Fibroblast of peridontal ligament (primary cell): ENCODE data around the gene PROM1.

ENCODE experiments used
- DNase-seq: peaks from one replicate; pipeline ENCODE4 v3.0.0-alpha.2; 2010; ENCODE audit errors: extremely low read depth

PROM1 gene

GRCh38 chr4:15988222-15988621, 95.6 kb downstream of the PROM1 start:
- DNase-seq: no peak

DNA sequence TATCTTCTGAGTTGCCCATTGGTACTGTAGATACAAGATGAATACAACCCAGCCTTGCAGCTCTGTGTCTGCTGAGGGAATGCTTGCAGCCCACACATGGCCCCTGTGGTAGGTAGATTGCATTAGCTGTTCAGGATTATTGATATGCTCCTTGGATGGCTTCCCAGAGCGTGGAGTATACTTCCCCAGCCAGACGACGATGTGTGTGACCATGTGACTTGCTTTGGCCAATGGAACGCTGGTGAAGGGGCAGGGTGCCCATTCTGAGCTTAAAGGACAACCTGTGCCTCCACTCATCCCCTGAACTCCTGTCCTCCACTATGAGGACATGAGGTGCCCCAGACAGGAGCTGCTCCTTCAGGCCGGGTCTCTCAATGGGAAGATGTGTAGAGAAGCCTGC, 96.9 kb downstream of the PROM1 start:
- DNase-seq: no peak

GRCh38 chr4:15983610-15984009, 100.2 kb downstream of the PROM1 start:
- DNase-seq: no peak

DNA sequence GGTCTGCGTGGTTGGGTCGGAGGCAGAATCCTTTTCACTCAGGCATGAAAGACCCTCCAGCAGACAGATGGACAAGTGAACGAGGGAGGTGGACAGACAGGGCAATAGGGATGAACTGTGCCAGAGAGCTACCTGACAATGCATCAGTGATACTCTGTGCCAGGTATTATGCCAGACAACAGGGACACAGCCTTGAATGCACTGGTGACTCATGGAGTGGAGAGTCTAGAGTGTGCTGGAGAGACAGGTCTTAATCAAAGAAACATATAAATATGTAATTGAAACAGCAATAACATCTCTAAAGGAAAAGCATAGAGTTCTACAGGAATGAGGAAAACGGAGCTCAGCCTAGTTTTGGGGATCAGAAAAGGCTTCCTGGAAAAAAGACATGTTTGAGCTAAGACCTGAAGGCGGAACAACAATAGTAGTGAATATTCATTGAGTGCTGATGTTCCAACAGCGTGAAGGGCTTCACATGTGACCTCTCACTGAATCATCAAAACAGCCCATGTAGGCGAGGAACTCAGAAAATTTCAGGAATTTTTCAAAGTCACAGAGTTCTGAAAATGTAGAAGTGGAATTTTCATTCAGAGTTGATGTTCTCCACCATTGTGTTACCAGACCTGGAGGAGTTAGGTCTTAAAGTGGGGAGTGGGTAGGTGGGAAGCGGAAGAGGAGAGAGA, 100.8 kb downstream of the PROM1 start:
- DNase-seq: no peak

- peak; percentile 23 for DNase-seq
These were observed 107.1 kb downstream of the PROM1 start for GRCh38 chr4:15976456-15977447.

DNA sequence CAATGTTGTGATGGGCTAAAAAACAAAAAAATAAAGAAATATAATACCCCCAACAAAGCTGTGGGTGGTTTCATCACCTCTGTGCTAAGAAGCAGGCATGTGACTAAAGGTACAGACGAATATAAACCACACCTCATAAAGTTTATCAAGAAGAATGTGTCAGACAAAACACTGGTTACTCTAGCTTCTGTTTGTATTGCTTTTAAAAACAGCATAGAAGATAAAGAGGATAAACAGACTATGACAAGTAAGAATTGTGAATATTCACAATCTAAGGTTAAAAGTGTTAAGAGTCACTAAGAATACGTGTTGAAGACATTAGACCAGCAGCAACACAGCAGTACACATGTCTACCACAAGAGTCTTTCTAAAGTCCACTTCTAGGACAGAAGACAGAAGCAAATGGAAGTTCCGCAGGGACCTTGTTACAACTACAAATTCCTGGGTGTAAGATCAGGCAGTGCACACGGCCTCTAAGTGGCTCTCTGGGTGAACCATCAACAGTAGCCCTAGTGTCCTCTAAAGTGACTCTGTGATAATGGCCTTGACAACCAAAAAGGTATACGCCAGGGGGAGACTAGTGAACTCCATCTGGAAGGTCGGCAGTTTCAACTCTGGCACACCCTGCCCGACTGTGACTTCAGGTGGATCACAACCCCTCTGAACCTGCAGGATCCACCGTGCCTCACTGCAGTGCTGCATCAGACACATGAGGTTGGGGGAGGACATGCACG, 112.6 kb downstream of the PROM1 start:
- no peak for DNase-seq

DNA sequence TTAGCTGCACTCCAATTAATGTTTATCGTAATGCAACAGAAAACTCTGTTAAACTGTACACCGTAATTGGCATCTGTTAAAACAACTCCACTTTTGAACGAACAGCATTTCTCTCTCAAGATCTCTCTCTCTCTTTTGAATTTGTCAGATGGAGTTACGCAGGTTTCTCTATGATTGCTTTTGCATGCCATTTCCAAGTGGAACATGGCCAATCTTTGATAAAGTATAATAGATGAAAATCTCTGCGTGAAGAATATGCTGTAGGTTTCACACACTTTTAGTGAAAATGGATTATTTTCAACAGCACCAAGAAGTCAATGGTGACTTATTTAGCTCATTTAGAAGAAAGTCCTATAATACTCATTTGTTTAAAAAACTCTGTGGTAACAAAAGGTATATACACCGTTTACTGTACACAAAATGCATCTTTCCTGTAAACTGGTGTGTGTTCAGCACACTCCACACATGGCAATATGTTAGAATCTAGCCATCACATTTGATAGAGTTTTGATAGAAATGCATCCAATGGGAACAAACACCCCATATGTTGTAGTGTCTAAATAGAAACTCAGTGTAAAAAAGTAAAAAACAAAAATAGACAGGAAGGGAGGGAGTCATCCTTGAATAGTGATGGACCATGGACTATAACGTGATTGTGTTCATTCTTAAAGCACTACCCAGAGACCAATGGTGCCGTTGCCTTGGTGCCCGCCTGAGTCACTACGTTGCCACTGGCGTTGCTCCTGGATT, 115.1 kb downstream of the PROM1 start:
- DNase-seq: no peak

- DNase-seq: no peak
These were observed 118.5 kb downstream of the PROM1 start for GRCh38 chr4:15965325-15965724.

DNA sequence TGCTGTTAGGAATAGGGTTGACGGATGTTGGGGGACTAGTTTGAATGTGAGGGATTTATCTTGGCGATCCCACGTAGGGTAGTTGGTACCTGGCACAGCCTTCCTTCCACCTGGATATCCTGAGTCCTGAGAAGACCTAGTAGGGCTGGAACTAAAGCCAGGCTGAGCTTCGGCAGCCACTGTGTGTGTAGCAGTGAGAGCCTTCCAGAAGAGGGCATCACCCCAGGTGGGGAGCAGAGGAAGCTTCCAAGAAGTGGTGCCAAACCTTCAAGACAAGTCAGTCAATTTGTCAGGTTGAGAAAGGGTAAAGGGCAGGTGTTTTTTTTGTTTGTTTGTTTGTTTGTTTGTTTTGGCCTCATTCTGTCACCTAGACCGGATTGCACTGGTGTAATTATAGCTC, 119.7 kb downstream of the PROM1 start:
- no peak for DNase-seq

- no peak for DNase-seq
These were observed 120.2 kb downstream of the PROM1 start for GRCh38 chr4:15963576-15963975.

GRCh38 chr4:15963001-15963451, 120.8 kb downstream of the PROM1 start, which contains the start of gene FGFBP2:
TSS of gene FGFBP2 (minus strand) at chr4:15963175. CDS start at chr4:15963129, 46 bp downstream.
- peak; percentile 57 for DNase-seq

DNA sequence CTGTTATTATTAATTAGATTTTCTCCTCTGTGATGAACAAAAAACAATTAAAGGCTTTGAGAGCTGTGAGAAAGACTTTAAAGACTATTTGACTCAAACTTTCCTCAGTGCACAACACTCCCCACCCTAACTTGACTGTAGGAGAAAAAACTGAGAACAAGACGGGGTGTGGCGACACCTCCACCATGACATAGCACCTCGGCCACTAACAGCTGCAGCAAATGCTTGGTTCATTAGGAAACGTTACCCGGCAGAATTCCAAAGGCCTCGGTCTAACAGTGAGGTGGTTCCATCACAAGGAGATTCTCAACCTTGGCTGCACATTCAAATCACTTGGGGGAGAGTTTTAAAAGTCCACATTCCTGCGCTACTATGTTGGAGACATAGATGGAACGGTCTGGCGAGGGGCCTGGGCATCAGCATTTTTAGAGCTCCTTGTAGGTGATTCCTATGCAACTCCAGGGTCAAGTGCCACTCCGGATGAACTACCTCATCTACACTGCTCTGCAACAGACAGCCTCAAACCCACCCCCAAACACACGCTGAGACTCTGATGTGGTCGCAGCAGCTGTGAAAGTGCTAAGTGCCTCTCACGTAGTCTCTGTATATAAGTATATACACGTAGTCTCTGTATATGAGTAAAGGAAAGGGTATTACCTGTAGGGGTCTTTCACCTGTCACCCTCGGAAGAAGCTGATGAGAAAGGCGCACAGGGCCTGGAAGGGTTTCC, 121.9 kb downstream of the PROM1 start:
- DNase-seq: no peak

GRCh38 chr4:15958562-15958961, 125.3 kb downstream of the PROM1 start:
- no peak for DNase-seq

DNA sequence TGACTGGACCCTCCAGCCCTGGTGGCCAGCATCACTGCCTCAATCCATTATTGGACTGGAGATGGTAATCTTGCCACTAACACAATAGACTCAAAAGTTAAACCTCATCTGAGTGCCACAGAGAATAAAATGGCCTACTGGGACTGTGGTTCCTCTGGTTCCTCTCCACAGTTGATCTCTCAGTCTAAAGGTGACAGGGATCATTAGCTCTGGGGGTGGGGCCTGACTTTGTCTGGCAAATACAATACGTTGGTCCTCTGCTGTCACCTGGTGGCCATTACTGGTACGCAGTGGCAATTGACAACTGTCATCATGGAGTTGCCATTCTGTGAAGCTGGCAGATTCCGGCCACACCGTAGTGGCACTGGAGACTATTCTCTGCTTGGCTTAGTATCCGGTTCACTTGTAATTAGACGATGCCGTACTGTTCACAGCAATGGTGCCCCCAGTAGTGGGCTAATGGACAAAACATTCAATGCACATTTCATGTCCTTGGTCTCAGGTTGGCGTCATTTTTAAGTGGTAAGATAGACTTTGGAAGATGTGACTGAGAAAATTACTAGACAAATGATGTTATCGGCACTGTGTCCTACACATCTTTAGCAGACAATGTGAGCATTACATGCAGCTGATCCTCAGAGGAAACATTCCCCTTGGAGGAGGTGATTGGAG, 127.5 kb downstream of the PROM1 start:
- DNase-seq: peak; percentile 63

DNA sequence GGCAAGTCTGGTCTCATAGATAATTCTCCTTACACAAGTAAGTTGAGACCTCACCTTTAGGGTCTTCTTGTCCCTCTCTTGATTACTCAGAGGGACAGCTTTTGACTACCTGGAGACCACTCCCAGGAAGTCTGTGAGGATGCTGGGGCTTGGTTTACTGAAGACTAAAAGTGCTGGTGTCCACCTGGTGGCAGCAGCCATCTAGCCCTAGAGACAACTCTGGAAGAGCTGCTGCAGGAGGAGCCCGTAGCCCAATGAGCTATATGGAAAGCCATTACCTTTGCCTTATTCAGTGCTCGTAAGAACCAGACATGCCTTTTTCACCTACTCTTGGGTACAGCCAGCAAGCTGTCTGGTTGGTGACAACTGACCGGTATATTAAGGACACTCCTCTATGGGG, 128.2 kb downstream of the PROM1 start:
- peak; percentile 9 for DNase-seq

DNA sequence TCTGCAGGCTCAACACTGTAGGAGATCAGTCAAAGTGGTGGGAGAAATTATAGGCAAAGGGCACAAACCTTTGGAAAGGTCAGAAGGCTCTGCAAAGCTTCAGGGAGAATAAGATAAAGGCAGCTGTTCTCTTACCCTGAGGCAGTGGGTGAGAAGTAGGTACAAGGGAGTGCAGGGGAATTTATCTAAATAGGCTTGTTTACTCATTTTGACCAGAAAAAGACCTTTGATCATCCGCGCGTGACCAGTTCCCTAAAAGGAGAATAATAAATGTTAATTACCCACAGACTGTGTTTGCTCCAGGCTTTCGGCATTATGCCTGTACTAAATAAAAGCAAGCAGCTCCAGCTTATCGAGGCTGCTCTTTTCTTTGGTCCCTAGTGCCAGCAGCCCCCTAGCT, 130.2 kb downstream of the PROM1 start:
- no peak for DNase-seq

GRCh38 chr4:15951781-15952180, 132.0 kb downstream of the PROM1 start:
- DNase-seq: no peak

- no peak for DNase-seq
These were observed 135.0 kb downstream of the PROM1 start for GRCh38 chr4:15948826-15949225.

DNA sequence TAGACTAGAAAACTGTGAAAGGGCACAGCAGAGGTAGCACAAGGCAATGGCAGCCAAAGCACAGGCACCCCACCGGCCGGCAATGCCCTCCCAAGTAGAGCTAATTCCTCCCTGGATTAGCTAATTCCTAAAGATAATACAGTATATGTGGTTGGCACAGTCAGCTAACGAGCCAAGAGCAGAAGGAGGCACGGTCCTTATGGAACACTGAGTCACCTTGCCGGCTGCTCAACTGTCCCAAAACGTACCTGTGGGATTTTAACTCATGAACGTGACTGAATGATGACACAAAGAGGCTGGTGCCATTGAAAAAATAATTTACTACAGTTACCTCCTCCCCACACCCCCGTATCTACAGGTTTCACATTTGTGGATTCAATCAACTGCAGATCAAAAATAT, 136.1 kb downstream of the PROM1 start:
- no peak for DNase-seq

DNA sequence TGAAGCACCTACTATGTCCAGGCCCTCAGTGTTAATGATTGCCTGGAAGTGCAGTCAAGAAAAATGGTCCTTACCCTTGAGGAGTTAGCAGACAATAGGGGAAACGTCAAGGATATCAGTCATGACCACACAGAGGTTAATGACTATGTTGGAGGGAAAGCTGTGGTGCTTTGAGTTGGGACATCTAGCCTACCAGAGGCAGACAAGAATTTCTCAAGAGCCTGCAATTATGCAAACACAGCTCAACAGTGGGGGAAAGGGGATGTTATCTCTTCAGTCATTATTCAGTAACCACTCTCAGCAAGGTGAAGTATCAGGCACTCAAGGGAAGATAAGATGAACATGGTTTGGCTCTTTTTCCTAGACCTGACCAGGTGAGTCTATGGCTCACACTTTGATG, 138.3 kb downstream of the PROM1 start:
- no peak for DNase-seq
